Mammary epithelial cell (primary cell): ENCODE results near the gene GRK1.

Experiments used
- CTCF ChIP-seq, 2 donors: IDR thresholded peaks in 1 of 2; conservative IDR thresholded peaks in 1 of 2; 2 replicates each; pipeline ENCODE4 v1.5.1; 2011 to 2012; ENCODE audit warnings: inconsistent platforms in 2 of 2, low read length in 2 of 2, mild to moderate bottlenecking in 2 of 2, control low read depth in 1 of 2, low read depth in 1 of 2; ENCODE audit not compliant: insufficient read depth in 1 of 2; ENCODE audit errors: extremely low read depth in 1 of 2
- EZH2 ChIP-seq: IDR thresholded peaks from 2 replicates; pipeline ENCODE4 v1.6.1; 2012; ENCODE audit warnings: low read length, inconsistent platforms, borderline replicate concordance

DNA sequence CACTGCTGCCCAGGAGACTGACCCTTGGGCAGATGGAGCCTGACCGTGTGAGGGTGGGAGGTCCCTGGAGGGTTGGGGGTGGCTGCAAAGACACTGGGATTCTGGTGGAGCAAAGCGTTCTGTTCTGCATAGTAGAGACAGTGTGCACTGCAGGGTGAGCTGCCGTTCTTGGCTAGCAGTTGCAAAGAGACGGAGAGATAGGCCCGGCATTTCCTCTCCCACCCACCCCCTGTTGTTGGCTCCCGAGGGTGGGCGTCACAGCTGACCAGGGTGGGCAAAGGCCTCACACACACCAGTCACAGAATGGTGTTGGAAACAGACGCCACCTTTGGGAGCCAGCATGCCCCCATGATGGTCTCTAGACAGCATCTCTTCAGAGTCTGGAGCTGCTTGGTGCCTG lies 103.4 kb downstream of the GRK1 start:
- no peak for TF ChIP-seq CTCF (conservative IDR thresholded peaks at IDR 0.05 in 1 of 2, IDR thresholded peaks at IDR 0.05 in 1 of 2; ENCODE audit: extremely low read depth in 1 of 2, insufficient read depth in 1 of 2, low read depth in 1 of 2, low read length in 2 of 2)
- TF ChIP-seq EZH2, result no peak
